Transverse colon (tissue), 4 donors: Measurements from ENCODE around the gene PRL.

ENCODE experiments used
- EP300 ChIP-seq: sonication (generic); formaldehyde crosslinking; IDR thresholded peaks from one replicate; pipeline ENCODE4 v1.6.1; 2017; ENCODE audit warnings: antibody characterized with exemption, low read depth
- POLR2A ChIP-seq: fragments of 450-650 bp; IDR thresholded peaks from one replicate; pipeline ENCODE4 v1.6.1; 2016; ENCODE audit warnings: antibody characterized with exemption, mild to moderate bottlenecking, moderate library complexity
- POLR2AphosphoS5 ChIP-seq, 3 donors: sonication (generic); formaldehyde crosslinking; IDR thresholded peaks; one replicate each; pipeline ENCODE4 v1.6.1; 2016; ENCODE audit warnings: antibody characterized with exemption in 3 of 3
- TF ChIP-seq, protein P1 (sequence below), 5 experiments: fragments of 200-600 bp in 3 of 5; fragments of 450-650 bp in 2 of 5; sonication (generic) in 3 of 5; IDR thresholded peaks; 1 replicate in 2 of 5; 2 replicates in 3 of 5; pipeline ENCODE4 v1.5.1; 2016 to 2017; ENCODE audit warnings: antibody characterized with exemption in 5 of 5, inconsistent platforms in 3 of 5, mild to moderate bottlenecking in 2 of 5, moderate library complexity in 1 of 5

DNA sequence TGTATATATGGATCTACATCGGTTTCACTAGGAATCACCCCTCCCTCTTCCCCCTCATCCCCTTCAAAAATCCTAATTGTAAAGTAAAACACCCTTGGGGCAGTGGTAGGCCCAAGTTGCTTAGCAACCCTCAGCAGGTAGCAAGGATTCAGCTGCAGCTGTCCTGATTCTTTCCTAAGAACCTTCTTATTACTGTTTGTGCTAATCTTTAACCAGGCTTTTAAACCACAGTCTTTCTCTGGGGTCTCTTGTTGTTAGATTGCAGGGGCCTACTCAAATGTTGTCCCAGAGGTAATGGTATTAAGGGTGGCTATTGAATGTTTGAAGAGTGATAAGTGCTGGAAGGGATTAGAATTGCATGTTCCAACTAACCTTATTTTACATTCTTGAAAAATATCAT lies 46.4 kb downstream of the PRL start:
- TF ChIP-seq, protein P1, sequence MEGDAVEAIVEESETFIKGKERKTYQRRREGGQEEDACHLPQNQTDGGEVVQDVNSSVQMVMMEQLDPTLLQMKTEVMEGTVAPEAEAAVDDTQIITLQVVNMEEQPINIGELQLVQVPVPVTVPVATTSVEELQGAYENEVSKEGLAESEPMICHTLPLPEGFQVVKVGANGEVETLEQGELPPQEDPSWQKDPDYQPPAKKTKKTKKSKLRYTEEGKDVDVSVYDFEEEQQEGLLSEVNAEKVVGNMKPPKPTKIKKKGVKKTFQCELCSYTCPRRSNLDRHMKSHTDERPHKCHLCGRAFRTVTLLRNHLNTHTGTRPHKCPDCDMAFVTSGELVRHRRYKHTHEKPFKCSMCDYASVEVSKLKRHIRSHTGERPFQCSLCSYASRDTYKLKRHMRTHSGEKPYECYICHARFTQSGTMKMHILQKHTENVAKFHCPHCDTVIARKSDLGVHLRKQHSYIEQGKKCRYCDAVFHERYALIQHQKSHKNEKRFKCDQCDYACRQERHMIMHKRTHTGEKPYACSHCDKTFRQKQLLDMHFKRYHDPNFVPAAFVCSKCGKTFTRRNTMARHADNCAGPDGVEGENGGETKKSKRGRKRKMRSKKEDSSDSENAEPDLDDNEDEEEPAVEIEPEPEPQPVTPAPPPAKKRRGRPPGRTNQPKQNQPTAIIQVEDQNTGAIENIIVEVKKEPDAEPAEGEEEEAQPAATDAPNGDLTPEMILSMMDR (IDR thresholded peaks at IDR 0.05) = no peak
- TF ChIP-seq POLR2A (no peak), POLR2AphosphoS5 (IDR thresholded peaks at IDR 0.05) (no peak), EP300 (no peak)
